Chondrocyte (in vitro differentiated cells): ENCODE measurements around the gene SLC1A6. TPM values are rescaled to one million over a fixed set of nuclear protein-coding genes. Genes with fewer than 3 reads are reported as not detected.

ENCODE experiments used
- DNase-seq: peaks from one replicate; pipeline ENCODE4 v3.0.0; 2021; ENCODE audit warnings: mixed read lengths, low spot score
- H3K27ac Mint-ChIP-seq: one replicate; pipeline ENCODE4 v1.8.0; 2021; ENCODE audit warnings: mild to moderate bottlenecking, moderate library complexity, mixed read lengths; ENCODE audit not compliant: unreplicated experiment
- H3K27me3 Mint-ChIP-seq: 2 replicates; pipeline ENCODE4 v1.8.0; 2021; ENCODE audit warnings: low read depth, mixed read lengths
- H3K36me3 Mint-ChIP-seq: 2 replicates; pipeline ENCODE4 v1.8.0; 2021; ENCODE audit warnings: low read depth, mixed read lengths
- H3K4me1 Mint-ChIP-seq: 2 replicates; pipeline ENCODE4 v1.8.0; 2021; ENCODE audit warnings: low read depth, mild to moderate bottlenecking, mixed read lengths
- H3K4me3 Mint-ChIP-seq: one replicate; pipeline ENCODE4 v1.8.0; 2021; ENCODE audit warnings: mild to moderate bottlenecking, moderate library complexity, mixed read lengths; ENCODE audit not compliant: unreplicated experiment
- H3K9me3 Mint-ChIP-seq: 2 replicates; pipeline ENCODE4 v1.8.0; 2021; ENCODE audit warnings: low read depth, mixed read lengths
- CTCF ChIP-seq: fragments of 200-600 bp; sonication (generic); IDR thresholded peaks from 2 replicates; pipeline ENCODE4 v1.5.0; 2021; ENCODE audit warnings: antibody characterized with exemption, mild to moderate bottlenecking, moderate library complexity
- total RNA-seq: library from RNA; stranded (reverse); gene quantifications from 3 replicates; pipeline ENCODE4 v1.2.1, GENCODE V29; 2021

The SLC1A6 gene
- total RNA-seq, 1 donor from 2014 or later: not detected

GRCh38 chr19:14944456-14944855, 35.2 kb downstream of the SLC1A6 start:
- no peak for TF ChIP-seq CTCF
- Mint-ChIP-seq H3K36me3 (no peaks in the 10 kb centered on the region), H3K4me1 (no peaks in the 10 kb centered on the region), H3K4me3 (no peak overlapping the region), H3K27ac (no peak overlapping the region), H3K27me3 (no peaks in the 10 kb centered on the region), H3K9me3 (peaks cover 6% of the 10 kb centered on the region)
- DNase-seq: no peak

DNA sequence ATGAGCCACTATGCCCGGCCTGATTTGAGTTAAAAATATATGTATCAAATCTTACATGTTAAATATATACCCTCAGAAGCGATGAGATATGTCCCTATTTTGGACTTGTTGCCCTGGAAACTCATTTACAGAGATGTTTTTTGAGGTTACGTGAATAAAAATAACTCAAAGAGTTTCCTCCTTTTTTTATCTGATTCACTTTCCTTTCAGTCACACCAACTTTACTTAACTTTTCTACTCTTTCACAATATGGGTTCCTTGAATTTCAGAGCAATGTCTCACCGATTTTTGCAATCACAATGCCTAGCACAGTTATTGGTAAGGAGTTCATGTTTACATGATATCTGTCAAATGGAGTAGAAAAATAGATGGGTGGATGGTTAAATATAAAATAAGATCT, 36.1 kb downstream of the SLC1A6 start:
- H3K9me3 Mint-ChIP-seq: peaks cover 6% of the 10 kb centered on the region
- no peak overlapping the region for H3K4me3 Mint-ChIP-seq
- DNase-seq: no peak
- H3K27me3 Mint-ChIP-seq: no peaks in the 10 kb centered on the region
- no peaks in the 10 kb centered on the region for H3K36me3 Mint-ChIP-seq
- no peak overlapping the region for H3K27ac Mint-ChIP-seq
- H3K4me1 Mint-ChIP-seq: no peaks in the 10 kb centered on the region
- TF ChIP-seq CTCF: no peak

- Mint-ChIP-seq H3K4me3 (no peak within 1 kb of the TSS), H3K9me3 (no peaks in the 10 kb centered on the region), H3K4me1 (no peaks in the 10 kb centered on the region), H3K27ac (no peak within 1 kb of the TSS), H3K36me3 (no peaks in the 10 kb centered on the region), H3K27me3 (no peaks in the 10 kb centered on the region)
- no peak for TF ChIP-seq CTCF
- no peak for DNase-seq
Observed at GRCh38 chr19:14941189-14941588, 38.5 kb downstream of the SLC1A6 start, which contains the start of gene OR7C2. OR7C2 (plus strand) TSS chr19:14941489; CDS start chr19:14941489, 0 bp downstream.

GRCh38 chr19:14940266-14940665, 39.4 kb downstream of the SLC1A6 start:
- no peak for DNase-seq

GRCh38 chr19:14933506-14933905, 46.2 kb downstream of the SLC1A6 start:
- no peaks in the 10 kb centered on the region for H3K4me1 Mint-ChIP-seq
- no peaks in the 10 kb centered on the region for H3K27me3 Mint-ChIP-seq
- peaks cover 6% of the 10 kb centered on the region for H3K9me3 Mint-ChIP-seq
- no peak for TF ChIP-seq CTCF
- DNase-seq: no peak
- no peaks in the 10 kb centered on the region for H3K36me3 Mint-ChIP-seq
- no peak overlapping the region for H3K27ac Mint-ChIP-seq
- no peak overlapping the region for H3K4me3 Mint-ChIP-seq

More at GRCh38 chr19:14940266-14940665, 39.4 kb downstream of the SLC1A6 start:
- Mint-ChIP-seq H3K9me3 (no peaks in the 10 kb centered on the region), H3K27ac (no peak overlapping the region), H3K27me3 (no peaks in the 10 kb centered on the region), H3K4me1 (no peaks in the 10 kb centered on the region), H3K4me3 (no peak overlapping the region), H3K36me3 (no peaks in the 10 kb centered on the region)
- TF ChIP-seq CTCF: no peak
